Activated naive CD8-positive, alpha-beta T cell treated with anti-CD3 and anti-CD28 coated beads, Interleukin-2, amount 50 U/mL, for 24 hours (primary cell): ENCODE data around the gene TM9SF4.
A peak's percentile ranks its signal among the peaks of the same experiment; 100 is the strongest.
"Not testable (repeated sequence)": the region's sequence is repeated elsewhere in the genome, so short reads cannot be mapped to it uniquely, and the experiment has no call there.

Source experiments
- ATAC-seq: fragments of 150-1000 bp; cut with Tn5 transposase; one replicate; pipeline ENCODE4 v1.10.0; 2021
- DNase-seq: peaks from one replicate; pipeline ENCODE4 v3.0.0; 2021
- H3K27ac Mint-ChIP-seq: one replicate; pipeline ENCODE4 v1.8.0; 2021; ENCODE audit warnings: mild to moderate bottlenecking, mixed read lengths
- H3K27me3 Mint-ChIP-seq: one replicate; pipeline ENCODE4 v1.8.0; 2021; ENCODE audit warnings: mixed read lengths
- H3K36me3 Mint-ChIP-seq: one replicate; pipeline ENCODE4 v1.8.0; 2021; ENCODE audit warnings: low read depth, mixed read lengths
- H3K4me1 Mint-ChIP-seq: one replicate; pipeline ENCODE4 v1.8.0; 2021; ENCODE audit warnings: mixed read lengths
- H3K4me3 Mint-ChIP-seq: one replicate; pipeline ENCODE4 v1.8.0; 2021; ENCODE audit warnings: mild to moderate bottlenecking, moderate library complexity, mixed read lengths
- H3K9me3 Mint-ChIP-seq: one replicate; pipeline ENCODE4 v1.8.0; 2021; ENCODE audit warnings: mixed read lengths

The TM9SF4 gene

DNA sequence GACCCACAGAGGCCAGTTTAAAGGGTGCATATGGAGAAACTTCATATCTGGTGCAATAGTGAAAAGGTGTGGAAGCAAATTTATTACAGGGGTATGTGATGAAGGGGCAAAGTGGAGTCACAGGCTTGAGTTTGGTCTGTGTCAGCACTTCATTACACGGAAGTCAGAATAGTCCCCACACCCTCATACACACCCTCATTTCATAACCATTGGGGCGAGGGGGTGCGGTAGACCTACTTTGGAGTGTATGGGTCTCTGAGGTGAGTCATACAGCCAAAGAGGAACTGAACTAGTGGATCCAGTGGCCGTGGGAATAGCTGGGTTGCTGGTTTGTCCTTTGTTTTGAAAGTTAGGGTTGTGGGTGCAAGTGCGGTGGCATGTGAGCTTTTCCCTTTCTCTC lies 3.3 kb downstream of the TM9SF4 start:
- no peaks in the 10 kb centered on the region for H3K27me3 Mint-ChIP-seq
- peaks cover 58% of the 10 kb centered on the region for H3K4me1 Mint-ChIP-seq
- DNase-seq (no peak), ATAC-seq (no peak)
- H3K36me3 Mint-ChIP-seq: peaks cover 21% of the 10 kb centered on the region
- no peaks in the 10 kb centered on the region for H3K9me3 Mint-ChIP-seq
- H3K27ac Mint-ChIP-seq: peak overlapping the region; percentile 37
- no peak overlapping the region for H3K4me3 Mint-ChIP-seq

DNA sequence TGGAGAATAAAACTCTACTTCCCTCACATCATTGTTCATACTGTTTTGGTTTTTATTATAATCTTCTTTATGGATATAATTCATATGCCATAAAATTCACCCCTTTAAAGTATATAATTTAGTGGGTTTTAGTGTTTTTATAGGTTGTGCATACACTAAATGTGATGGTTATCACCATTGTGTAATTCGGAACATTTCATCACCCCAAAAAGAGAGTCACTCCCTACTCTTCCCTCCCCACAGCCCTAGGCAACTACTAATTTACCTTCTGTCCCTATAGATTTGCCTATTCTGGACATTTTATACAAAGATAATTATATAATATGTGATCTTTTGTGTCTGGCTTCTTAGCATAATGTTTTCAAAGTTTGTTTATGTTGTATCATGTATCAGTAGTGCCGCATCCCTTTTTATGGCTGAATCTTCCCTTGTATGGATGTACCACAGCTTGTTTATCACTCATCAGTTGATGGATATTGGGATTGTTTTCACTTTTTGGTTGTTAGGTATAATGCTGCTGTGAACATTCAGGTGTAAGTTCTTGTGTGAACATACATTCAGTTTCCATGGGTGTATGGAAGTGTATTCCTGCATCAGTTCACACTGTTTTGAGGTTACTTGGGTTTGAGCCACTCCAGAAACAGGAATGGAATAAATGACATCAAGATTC lies 4.2 kb downstream of the TM9SF4 start:
- H3K4me1 Mint-ChIP-seq: peaks cover 58% of the 10 kb centered on the region
- H3K36me3 Mint-ChIP-seq: peaks cover 21% of the 10 kb centered on the region
- H3K4me3 Mint-ChIP-seq: no peak overlapping the region
- DNase-seq (no peak), ATAC-seq (no peak)
- peak overlapping the region; percentile 37 for H3K27ac Mint-ChIP-seq
- no peaks in the 10 kb centered on the region for H3K27me3 Mint-ChIP-seq
- H3K9me3 Mint-ChIP-seq: no peaks in the 10 kb centered on the region

DNA sequence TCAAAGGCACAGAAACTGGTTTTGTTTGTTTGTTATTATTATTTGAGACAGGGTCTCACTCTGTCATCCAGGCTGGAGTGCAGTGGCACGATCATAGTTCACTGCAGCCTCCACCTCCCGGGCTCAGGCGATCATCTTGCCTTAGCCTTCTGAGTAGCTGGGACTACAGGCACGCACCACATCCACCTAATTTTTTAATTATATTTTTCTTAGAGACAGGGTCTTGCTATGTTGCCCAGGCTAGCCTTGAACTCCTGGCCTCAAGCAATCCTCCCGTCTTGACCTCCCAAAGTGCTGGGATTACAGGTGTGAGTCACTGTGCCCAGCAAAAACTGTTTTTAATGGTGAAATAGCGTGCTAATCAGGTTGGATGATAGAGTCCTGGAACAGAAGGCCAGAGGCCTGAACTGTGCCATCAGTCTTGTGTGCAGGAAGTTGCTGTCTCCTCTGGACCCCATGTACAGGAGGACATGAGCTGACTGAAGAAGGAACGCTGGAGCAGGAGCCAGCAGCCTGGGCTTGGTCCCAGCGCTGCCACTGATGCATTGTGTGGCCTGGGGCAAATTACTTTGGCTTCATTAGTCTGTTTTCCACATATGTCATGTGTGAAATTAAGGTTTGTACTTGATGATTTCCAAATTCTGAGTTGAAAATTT lies 4.9 kb downstream of the TM9SF4 start:
- ATAC-seq: no peak

DNA sequence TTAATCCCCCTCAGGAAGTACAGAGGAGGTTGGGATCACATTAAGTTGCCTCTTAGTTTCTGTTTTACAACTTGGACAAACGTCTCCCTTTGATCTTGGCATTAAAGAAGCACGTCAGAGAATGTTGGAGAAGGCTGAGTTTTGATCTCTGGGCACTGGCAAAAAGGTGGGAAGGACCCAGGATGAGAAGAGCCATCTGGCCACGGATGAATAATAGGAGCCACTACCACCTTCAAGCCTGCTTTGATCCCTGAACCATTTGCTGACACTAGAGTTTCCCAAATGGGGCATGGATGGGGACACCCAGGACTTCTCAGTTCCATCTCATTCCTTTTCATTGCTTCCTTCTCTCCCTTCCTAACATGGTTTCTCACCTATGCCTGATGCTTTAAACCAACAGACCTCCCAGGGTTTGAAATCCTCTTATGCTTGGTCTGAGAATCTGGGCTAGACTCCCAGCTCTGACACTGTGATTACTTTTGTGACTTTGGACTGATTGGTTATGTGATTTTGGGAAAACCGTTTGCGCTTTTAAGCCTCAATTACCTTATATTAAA lies 5.8 kb downstream of the TM9SF4 start:
- H3K4me1 Mint-ChIP-seq: peaks cover 58% of the 10 kb centered on the region
- no peaks in the 10 kb centered on the region for H3K27me3 Mint-ChIP-seq
- no peak overlapping the region for H3K4me3 Mint-ChIP-seq
- H3K27ac Mint-ChIP-seq: no peak overlapping the region
- ATAC-seq (no peak), DNase-seq (no peak)
- peaks cover 19% of the 10 kb centered on the region for H3K36me3 Mint-ChIP-seq
- no peaks in the 10 kb centered on the region for H3K9me3 Mint-ChIP-seq

More for the DNA sequence above, 4.9 kb downstream of the TM9SF4 start:
- no peak overlapping the region for H3K4me3 Mint-ChIP-seq
- no peaks in the 10 kb centered on the region for H3K9me3 Mint-ChIP-seq
- H3K27ac Mint-ChIP-seq: no peak overlapping the region
- H3K36me3 Mint-ChIP-seq: peaks cover 21% of the 10 kb centered on the region
- H3K4me1 Mint-ChIP-seq: peaks cover 58% of the 10 kb centered on the region
- no peaks in the 10 kb centered on the region for H3K27me3 Mint-ChIP-seq
- no peak for DNase-seq

DNA sequence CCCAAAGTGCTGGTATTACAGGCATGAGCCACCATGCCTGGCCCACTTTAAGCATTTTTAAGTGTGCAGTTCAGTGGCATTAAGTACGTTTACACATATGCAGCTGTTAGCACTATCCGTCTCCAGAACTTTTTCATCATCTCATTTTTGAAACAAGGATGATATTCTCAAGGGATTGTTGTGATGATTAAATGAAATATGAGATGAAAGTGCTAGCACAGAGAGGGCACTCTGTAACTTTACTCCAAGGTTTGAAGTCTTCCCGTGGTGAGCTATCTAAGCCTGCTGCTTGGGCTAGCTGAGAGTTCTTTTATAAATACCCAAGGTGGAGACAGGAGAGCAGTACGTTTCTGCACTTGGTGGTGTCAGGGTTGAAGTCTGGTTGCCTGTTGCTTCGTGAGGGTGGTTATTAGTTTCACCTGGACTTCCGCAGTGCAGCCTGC lies 6.6 kb downstream of the TM9SF4 start:
- no peak overlapping the region for H3K4me3 Mint-ChIP-seq
- no peak for DNase-seq
- no peaks in the 10 kb centered on the region for H3K27me3 Mint-ChIP-seq
- H3K4me1 Mint-ChIP-seq: peaks cover 50% of the 10 kb centered on the region
- peaks cover 19% of the 10 kb centered on the region for H3K36me3 Mint-ChIP-seq
- ATAC-seq: no peak
- H3K9me3 Mint-ChIP-seq: no peaks in the 10 kb centered on the region
- H3K27ac Mint-ChIP-seq: peak overlapping the region; percentile 6

DNA sequence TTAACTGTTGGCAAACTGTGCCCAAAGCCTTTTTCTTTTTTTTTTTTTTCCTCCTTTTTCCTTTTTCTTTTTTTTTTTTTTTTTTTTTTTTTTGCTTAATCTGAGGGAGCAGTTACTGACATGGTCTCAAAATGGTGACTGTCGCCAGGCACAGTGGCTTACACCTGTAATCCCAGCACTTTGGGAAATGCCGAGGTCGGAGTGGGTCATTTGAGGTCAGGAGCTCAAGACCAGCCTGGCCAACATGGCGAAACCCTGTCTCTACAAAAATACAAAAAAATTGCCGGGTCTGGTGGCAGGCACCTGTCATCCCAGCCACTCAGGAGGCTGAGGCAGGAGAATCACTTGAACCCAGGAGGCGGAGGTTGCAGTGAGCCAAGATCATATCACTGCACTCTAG lies 7.3 kb downstream of the TM9SF4 start:
- not testable (repeated sequence) for H3K9me3 Mint-ChIP-seq, DNase-seq, H3K27ac Mint-ChIP-seq, ATAC-seq, H3K27me3 Mint-ChIP-seq, H3K4me3 Mint-ChIP-seq
- Mint-ChIP-seq H3K4me1 (peaks cover 43% of the 10 kb centered on the region), H3K36me3 (peaks cover 16% of the 10 kb centered on the region)

DNA sequence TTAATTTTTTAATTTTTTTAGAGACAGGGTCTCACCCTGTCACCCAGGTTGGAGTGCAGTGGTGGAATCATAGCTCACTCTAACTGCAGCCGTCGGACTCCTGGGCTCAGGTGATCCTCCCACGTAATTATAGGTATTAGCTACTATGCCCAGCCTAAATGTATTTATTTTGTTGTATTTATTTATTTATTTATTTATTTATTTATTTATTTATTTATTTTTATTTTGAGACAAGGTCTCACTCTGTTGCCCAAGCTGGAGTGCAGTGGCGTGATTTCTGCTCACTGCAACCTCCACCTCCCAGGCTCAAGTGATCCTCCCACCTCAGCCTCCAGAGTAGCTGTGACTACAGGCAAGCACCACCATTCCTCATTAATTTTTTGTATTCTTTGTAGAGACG lies 8.9 kb downstream of the TM9SF4 start:
- DNase-seq, H3K27me3 Mint-ChIP-seq, H3K27ac Mint-ChIP-seq, H3K4me3 Mint-ChIP-seq, ATAC-seq, H3K9me3 Mint-ChIP-seq: not testable (repeated sequence)
- Mint-ChIP-seq H3K4me1 (peaks cover 32% of the 10 kb centered on the region), H3K36me3 (peaks cover 13% of the 10 kb centered on the region)

DNA sequence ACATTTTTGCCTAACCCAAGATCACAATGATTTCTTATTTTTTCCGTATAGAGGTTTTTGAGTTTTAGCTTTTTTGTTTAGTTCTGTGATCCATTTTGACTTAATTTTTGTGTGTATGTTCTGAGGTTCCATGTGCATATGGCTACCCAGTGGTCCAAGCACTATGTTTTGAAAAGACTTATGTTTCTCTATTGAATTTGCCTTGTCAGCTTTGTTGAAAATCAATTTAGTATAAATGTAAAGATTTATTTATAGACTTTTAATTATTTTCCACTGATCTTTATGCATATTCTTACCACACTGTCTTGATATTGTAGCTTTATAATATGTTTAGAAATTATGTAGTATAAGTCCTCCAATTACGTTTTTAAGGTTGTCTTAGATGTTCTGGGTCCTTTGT lies 10.2 kb downstream of the TM9SF4 start:
- H3K4me1 Mint-ChIP-seq: peaks cover 22% of the 10 kb centered on the region
- no peaks in the 10 kb centered on the region for H3K27me3 Mint-ChIP-seq
- H3K36me3 Mint-ChIP-seq: peaks cover 20% of the 10 kb centered on the region
- no peak overlapping the region for H3K4me3 Mint-ChIP-seq
- H3K27ac Mint-ChIP-seq: no peak overlapping the region
- DNase-seq (no peak), ATAC-seq (no peak)
- no peaks in the 10 kb centered on the region for H3K9me3 Mint-ChIP-seq

DNA sequence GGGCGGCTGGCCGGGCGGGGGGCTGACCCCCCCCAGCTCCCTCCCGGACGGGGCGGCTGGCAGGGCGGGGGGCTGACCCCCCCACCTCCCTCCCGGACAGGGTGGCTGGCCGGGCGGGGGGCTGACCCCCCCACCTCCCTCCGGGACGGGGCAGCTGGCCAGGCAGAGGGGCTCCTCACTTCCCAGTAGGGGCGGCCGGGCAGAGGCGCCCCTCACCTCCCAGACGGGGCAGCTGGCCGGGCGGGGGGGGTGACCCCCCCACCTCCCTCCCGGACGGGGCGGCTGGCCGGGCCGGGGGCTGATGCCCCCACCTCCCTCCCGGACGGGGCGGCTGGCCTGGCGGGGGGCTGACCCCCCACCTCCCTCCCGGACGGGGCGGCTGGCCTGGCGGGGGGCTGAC lies 12.4 kb downstream of the TM9SF4 start:
- H3K27ac Mint-ChIP-seq, H3K27me3 Mint-ChIP-seq, ATAC-seq, H3K9me3 Mint-ChIP-seq, H3K4me3 Mint-ChIP-seq, H3K4me1 Mint-ChIP-seq, DNase-seq: not testable (repeated sequence)
- H3K36me3 Mint-ChIP-seq: peaks cover 13% of the 10 kb centered on the region

DNA sequence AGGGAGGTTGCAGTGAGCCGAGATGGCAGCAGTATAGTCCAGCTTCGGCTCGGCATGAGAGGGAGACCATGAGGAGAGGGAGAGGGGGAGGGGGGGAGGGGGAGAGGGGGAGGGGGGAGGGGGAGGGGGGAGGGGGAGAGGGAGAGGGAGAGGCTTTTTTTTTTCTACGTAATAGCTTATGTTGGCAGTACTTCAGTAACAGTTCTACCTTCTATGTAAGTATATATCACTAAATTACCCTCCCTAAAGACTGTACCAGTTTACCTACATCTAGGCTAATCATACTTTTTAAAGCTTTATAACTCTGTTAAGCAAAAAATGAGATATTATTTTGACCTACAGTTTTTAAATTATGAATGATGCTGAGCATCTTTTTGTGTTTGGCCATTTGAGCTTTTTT lies 13.6 kb downstream of the TM9SF4 start:
- no peak for DNase-seq
- Mint-ChIP-seq H3K9me3 (no peaks in the 10 kb centered on the region), H3K27me3 (no peaks in the 10 kb centered on the region), H3K4me1 (no peaks in the 10 kb centered on the region), H3K4me3 (no peak overlapping the region), H3K27ac (no peak overlapping the region), H3K36me3 (peaks cover 13% of the 10 kb centered on the region)
- no peak for ATAC-seq

DNA sequence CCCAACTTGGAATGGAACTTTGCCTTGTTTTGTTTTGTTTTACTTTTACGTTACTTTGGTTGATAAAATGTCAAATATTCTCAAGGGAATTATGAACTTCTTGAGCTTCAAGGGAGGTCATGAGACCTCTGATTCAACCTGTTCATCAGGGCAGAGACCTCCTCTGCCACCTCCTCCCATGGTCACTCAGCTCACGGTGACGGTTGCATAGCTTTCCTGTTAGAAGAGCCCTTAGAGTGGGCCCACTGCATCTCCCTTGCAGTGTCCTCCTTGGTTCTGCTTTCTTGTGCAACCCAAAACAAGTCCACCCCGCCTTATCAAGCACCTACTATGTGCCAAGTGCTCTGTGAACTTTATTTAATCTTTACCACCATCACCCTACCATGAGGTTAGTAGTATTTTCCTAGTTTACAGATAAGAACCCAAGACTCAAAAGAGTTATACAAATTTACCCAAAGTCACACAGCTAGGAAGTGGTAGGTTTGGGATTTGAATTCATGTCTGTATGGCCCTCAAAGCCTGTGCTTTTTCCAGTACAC lies 15.5 kb downstream of the TM9SF4 start:
- Mint-ChIP-seq H3K27me3 (no peaks in the 10 kb centered on the region), H3K9me3 (no peaks in the 10 kb centered on the region), H3K4me1 (no peaks in the 10 kb centered on the region), H3K27ac (peak overlapping the region; percentile 22), H3K36me3 (peaks cover 13% of the 10 kb centered on the region), H3K4me3 (no peak overlapping the region)
- ATAC-seq (no peak), DNase-seq (no peak)

DNA sequence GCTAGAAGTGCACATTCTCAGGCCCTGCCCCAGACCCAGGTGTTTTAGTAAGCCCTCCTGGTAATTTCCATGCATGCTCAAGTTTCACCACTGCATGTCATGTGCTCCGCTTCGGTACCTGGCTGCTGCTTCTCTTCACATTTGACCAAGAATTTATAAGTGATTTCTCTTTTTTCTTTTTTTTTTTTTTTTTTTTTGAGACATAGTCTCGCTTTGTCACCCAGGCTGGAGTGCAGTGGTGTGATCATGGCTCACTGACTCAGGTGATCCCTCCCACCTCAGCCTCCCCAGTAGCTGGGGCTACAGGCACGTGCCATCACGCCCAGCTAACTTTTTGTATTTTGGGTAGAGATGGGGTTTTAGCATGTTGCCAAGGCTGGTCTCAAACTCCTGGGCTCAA lies 16.0 kb downstream of the TM9SF4 start:
- peaks cover 13% of the 10 kb centered on the region for H3K36me3 Mint-ChIP-seq
- no peaks in the 10 kb centered on the region for H3K4me1 Mint-ChIP-seq
- H3K27me3 Mint-ChIP-seq: no peaks in the 10 kb centered on the region
- ATAC-seq: no peak
- H3K27ac Mint-ChIP-seq: no peak overlapping the region
- H3K4me3 Mint-ChIP-seq: no peak overlapping the region
- H3K9me3 Mint-ChIP-seq: no peaks in the 10 kb centered on the region
- no peak for DNase-seq

DNA sequence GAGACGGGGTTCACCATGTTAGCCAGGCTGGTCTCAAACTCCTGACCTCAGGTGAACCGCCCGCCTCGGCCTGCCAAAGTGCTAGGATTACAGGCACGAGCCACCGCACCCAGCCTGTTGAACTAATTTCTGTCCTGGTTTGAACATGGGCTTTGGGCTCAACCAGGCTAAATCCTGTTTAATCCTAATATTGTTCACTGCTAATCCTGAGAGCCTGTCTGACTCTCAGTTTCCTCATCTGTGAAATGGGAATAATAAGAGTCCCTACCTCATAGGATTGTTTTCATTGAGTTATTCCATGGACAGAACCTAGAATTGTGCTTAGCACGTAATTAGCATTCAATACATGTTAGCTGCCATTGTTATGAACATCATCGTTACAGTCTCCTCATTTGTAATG lies 17.4 kb downstream of the TM9SF4 start:
- peaks cover 8% of the 10 kb centered on the region for H3K4me1 Mint-ChIP-seq
- H3K27me3 Mint-ChIP-seq: no peaks in the 10 kb centered on the region
- ATAC-seq (no peak), DNase-seq (no peak)
- no peak overlapping the region for H3K4me3 Mint-ChIP-seq
- no peak overlapping the region for H3K27ac Mint-ChIP-seq
- peaks cover 19% of the 10 kb centered on the region for H3K36me3 Mint-ChIP-seq
- H3K9me3 Mint-ChIP-seq: no peaks in the 10 kb centered on the region

DNA sequence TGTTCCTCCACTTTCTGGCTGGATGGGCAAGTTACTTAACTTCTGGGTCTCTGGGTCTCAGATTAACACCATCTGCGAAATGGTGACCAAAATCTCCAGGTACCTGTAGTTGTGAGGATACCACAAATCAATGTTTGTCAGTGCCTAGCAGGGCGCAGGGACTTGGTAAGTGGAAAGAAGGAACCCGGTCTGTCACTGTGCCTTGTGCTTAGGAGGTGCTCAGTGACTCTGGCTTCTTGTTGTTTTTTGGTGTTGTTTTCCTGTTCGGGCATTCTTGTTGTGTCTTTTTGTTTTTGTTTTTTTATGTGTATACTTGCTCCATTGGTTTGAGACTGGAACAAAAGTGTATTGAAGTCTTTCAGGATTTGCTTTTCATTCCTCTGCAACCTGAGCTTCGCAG lies 17.8 kb downstream of the TM9SF4 start:
- Mint-ChIP-seq H3K27me3 (no peaks in the 10 kb centered on the region), H3K4me1 (peaks cover 9% of the 10 kb centered on the region), H3K9me3 (no peaks in the 10 kb centered on the region), H3K36me3 (peaks cover 21% of the 10 kb centered on the region), H3K4me3 (no peak overlapping the region), H3K27ac (no peak overlapping the region)
- ATAC-seq (no peak), DNase-seq (no peak)

DNA sequence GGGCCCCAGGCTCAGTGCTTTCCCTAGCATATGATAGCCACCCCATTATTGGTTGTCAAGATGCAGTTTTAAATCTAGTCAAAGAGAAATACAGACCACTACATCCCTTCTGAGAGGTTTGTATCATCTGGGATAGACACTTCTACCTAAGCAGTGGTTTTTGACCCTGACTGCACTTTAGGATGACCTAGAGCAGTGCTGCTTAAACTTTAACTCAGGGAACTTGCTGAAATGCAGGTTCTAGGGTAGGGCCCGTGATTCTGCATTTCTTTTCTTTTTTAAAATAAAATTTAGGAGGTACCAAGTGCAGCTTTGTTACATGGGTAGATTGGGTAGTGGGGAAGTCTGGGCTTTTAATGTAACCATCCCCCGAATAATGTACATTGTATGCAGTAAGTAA lies 18.7 kb downstream of the TM9SF4 start:
- peaks cover 9% of the 10 kb centered on the region for H3K4me1 Mint-ChIP-seq
- no peak overlapping the region for H3K4me3 Mint-ChIP-seq
- no peak overlapping the region for H3K27ac Mint-ChIP-seq
- DNase-seq: no peak
- no peaks in the 10 kb centered on the region for H3K9me3 Mint-ChIP-seq
- H3K27me3 Mint-ChIP-seq: no peaks in the 10 kb centered on the region
- no peak for ATAC-seq
- peaks cover 21% of the 10 kb centered on the region for H3K36me3 Mint-ChIP-seq
